ENCODE measurements around the gene FEM1C.

DNA sequence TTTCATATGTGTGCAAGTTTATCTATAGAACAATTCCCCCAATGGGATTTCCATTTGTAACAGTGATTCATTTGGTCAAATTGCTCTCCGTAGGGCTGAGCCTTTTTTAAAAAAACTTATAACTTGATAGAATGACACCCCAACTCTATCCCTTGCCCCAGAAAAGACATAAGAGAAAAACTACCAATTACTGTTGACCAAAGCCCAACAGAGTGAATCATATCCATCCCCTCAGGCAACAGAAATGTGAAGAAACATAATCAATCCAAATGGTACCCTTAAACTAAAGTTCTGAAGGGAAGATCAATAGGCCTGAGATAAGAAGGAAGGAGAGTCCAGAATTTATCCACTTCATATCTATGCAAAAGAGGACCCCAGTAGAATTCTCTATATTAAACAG is 39.9 kb upstream of the FEM1C start:
- TF ChIP-seq, protein P1, sequence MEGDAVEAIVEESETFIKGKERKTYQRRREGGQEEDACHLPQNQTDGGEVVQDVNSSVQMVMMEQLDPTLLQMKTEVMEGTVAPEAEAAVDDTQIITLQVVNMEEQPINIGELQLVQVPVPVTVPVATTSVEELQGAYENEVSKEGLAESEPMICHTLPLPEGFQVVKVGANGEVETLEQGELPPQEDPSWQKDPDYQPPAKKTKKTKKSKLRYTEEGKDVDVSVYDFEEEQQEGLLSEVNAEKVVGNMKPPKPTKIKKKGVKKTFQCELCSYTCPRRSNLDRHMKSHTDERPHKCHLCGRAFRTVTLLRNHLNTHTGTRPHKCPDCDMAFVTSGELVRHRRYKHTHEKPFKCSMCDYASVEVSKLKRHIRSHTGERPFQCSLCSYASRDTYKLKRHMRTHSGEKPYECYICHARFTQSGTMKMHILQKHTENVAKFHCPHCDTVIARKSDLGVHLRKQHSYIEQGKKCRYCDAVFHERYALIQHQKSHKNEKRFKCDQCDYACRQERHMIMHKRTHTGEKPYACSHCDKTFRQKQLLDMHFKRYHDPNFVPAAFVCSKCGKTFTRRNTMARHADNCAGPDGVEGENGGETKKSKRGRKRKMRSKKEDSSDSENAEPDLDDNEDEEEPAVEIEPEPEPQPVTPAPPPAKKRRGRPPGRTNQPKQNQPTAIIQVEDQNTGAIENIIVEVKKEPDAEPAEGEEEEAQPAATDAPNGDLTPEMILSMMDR (conservative IDR thresholded peaks at IDR 0.05; ENCODE audit: low read length), result no peak
- no peak for TF ChIP-seq EZH2phosphoT487 (IDR thresholded peaks at IDR 0.05; ENCODE audit: borderline replicate concordance)
